HG03354 (cell line): Measurements from ENCODE around the gene ZNF644.
"Not testable (repeated sequence)": the region's sequence is repeated elsewhere in the genome, so short reads cannot be mapped to it uniquely, and the experiment has no call there.

Source experiments
- ATAC-seq: cut with Tn5 transposase; IDR thresholded peaks from one replicate; pipeline ENCODE4 v1.9.1; 2021; ENCODE audit warnings: mild to moderate bottlenecking; ENCODE audit not compliant: unreplicated experiment, poor library complexity, severe bottlenecking

The ZNF644 gene

GRCh38 chr1:90945287-90945686, 76.5 kb downstream of the ZNF644 start:
- ATAC-seq = no peak

DNA sequence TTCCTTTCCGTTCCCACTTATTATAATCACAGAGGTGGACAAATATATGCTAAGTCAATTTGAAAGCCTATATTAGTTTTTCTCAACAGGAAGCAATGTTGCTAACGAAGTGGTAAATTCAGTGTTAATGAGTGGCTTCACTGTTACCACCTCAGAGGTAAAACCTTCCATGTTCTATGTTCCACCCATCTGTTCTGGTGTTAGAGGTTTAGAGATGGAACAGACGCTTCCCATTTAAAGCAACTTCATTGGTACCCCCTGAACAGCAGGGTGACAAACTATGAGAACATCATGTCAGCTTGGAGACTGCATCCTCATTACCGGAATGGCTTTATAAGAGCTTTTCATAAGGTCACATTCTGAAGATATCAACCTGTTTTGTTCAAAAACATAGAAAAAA, 77.9 kb downstream of the ZNF644 start:
- no peak for ATAC-seq

- no peak for ATAC-seq
Observed at GRCh38 chr1:90940746-90941145, 81.1 kb downstream of the ZNF644 start.

GRCh38 chr1:90936731-90937130, 85.1 kb downstream of the ZNF644 start:
- ATAC-seq = no peak

DNA sequence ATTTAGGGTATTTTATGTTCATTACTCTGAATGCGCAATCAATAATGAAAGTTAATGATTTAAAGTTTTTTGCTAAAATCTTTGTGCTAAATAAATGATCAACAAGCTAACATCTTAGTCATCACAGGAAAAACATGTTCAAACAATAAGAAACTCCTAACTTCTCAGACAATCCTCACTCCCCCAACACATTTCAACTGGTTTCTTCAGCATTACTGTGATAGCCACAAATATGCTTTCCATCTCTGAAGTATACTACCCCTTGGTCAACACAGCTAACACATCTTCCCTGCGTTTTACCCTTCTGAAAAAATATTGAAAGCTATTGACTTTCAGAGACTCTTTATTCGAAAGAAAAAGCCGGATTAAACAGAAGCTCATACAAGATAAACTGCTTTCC, 85.8 kb downstream of the ZNF644 start:
- no peak for ATAC-seq

GRCh38 chr1:90928231-90928630, 93.6 kb downstream of the ZNF644 start:
- not testable (repeated sequence) for ATAC-seq

DNA sequence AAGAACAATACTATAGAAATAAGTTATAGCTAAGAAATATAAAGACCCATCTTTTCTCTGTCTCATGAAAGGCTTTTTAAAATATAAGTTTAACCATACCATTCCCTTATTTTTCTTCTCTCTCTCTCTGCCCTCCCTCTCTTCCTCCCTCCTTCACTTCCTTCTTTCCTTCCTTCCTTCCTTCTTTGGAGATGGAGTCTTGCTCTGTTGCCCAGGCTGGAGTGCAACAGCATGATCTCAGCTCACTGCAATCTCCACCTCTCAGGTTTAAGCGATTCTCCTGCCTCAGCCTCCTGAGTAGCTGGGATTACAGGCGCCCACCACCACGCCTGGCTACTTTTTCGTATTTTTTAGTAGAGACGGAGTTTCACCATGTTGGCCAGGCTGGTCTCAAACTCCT, 94.2 kb downstream of the ZNF644 start:
- ATAC-seq = not testable (repeated sequence)

GRCh38 chr1:90926971-90927370, 94.9 kb downstream of the ZNF644 start:
- no peak for ATAC-seq

DNA sequence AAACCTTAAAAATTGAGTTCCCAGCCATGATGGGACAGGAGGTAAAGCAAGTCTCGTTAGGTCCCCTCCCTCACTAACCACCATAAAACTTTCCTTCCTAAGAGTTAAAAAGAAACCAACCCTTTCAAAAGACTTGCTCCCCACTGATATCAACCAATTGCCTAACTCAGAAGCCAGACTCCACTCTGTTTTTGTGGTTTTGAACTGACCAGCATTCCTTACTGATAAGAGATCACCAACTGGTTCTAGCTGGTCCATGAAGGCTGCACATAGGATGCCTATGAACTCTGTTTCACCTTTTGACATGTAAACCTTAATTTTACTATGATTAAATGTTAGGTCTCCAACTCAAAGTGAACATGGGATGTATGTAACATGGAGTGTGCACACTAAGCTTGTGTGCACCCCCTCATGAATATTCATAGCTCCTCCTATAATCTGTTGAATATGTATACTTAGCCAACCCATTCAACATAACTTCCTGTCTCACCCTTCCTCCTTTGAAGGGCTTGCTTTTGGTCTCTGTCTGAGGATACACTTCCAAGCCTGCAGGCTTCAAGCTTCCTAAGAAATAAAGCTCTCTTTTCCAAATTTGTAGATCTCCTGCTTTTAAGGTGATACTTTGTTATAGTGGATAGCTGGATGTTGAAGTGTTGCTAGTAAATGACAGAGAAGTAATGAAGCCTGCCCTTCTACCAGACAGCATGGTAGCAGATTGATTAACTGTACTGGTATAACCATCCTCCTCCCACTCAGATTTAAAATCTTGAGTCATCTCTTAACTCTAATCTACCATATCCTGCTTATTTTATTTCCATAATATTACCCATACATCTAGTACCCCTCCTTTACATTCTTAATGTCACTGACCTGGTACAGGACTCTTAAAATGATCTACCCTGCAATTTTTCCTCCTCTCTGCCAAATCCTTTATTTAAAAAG, 95.6 kb downstream of the ZNF644 start:
- ATAC-seq = no peak

DNA sequence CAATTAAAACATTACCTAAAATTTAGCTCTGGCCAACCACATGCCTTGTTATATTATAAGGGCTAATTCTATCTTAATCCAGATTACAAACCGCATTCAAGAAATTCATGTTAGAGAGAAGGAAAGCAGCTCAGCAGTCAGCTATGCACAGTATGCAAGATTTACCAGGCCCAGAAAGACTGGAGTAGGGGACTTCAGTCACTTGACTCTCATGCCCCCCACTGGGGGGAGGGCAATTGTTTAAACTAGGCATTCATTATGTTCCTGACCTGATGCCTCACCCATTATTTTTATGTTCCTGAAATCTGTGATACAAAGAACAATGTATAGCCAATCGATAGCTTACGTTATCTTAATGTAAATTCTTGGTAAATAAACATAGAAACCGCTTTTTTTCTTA, 96.9 kb downstream of the ZNF644 start:
- no peak for ATAC-seq

DNA sequence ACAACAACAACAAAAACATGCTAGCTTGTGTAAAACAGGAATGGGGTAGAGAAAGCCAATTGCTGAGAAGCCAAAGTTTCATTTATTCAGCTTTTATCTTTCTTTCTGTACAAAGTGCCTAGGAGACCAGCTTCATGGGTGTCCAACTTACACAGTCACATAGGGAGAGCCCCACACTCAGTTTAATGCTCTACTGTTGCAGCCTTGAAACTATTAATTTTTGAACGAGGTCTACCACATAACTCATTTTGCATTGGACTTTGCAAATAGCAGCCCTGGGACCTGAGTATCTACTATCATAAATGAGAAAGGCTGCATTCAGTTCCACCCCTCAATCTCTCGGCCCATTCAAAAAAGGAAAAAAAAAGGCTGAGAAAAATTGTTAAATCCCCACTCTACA, 98.8 kb downstream of the ZNF644 start:
- peak; percentile 54 for ATAC-seq

DNA sequence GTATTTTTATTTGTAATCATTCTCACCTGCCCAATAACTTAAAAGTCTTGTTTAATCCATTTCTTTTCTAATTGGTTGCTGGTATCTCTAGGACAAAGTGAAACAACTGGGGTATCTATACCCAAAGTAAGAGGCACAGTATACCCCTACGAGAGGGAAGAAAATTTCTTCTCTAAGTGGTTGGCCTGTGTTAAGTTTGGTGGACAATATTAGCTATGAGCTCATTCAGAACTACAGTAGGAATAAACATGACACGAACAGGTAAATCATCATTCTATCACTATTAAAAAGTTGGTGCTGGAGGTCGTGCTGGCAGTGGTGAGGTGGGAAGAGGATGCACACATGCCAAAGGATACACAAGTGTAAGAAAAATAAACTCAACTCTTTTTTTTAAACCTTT, 99.6 kb downstream of the ZNF644 start:
- no peak for ATAC-seq

- no peak for ATAC-seq
Observed at GRCh38 chr1:90919900-90920299, 101.9 kb downstream of the ZNF644 start.

- ATAC-seq = peak; percentile 58
Observed at GRCh38 chr1:90919190-90919719, 102.6 kb downstream of the ZNF644 start.

- ATAC-seq = no peak
Observed at GRCh38 chr1:90911353-90911752, 110.5 kb downstream of the ZNF644 start.

GRCh38 chr1:90902672-90903071, 119.2 kb downstream of the ZNF644 start:
- no peak for ATAC-seq

DNA sequence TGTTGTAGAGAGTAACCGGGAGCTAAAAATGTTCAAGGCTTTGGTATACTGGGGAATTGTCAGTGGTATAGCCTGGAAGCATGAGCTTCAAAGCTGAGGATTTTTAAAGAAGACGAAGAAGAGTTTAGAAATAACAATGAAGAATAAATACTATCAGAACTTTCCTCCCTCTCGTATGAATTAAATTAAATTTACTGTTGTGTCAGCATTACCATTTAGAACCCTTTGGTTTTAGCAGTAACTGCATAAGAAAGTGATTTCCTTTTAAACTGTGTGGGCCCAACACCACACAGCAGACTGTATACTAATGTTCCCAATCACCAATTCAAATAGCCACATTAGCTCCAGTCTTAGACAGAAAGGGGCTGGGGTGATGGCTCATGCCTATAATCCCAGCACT, 122.6 kb downstream of the ZNF644 start:
- no peak for ATAC-seq

GRCh38 chr1:90893679-90894078, 128.2 kb downstream of the ZNF644 start:
- ATAC-seq = not testable (repeated sequence)

GRCh38 chr1:90892884-90893283, 129.0 kb downstream of the ZNF644 start:
- ATAC-seq = not testable (repeated sequence)

GRCh38 chr1:90892196-90892595, 129.6 kb downstream of the ZNF644 start:
- ATAC-seq = not testable (repeated sequence)

DNA sequence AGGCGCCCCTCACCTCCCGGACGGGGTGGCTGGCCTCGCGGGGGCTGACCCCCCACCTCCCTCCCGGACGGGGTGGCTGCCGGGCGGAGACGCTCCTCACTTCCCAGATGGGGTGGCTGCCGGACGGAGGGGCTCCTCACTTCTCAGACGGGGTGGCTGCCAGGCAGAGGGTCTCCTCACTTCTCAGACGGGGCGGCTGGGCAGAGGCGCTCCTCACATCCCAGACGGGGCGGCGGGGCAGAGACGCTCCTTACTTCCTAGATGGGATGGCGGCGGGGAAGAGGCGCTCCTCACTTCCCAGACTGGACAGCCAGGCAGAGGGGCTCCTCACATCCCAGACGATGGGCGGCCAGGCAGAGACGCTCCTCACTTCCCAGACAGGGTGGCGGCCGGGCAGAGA, 130.1 kb downstream of the ZNF644 start:
- ATAC-seq = not testable (repeated sequence)
